Subcutaneous abdominal adipose tissue (tissue), 5 donors: ENCODE data around the gene CLN5.

Experiments
- H3K27ac ChIP-seq: one replicate; pipeline ENCODE4 v1.7.0; 2013; ENCODE audit warnings: low read depth, mild to moderate bottlenecking, inconsistent platforms, low read length, moderate library complexity
- H3K27me3 ChIP-seq, 5 donors: one replicate each; pipeline ENCODE4 v1.7.0; 2013; ENCODE audit warnings: low read length in 5 of 5, inconsistent platforms in 1 of 5; ENCODE audit not compliant: control insufficient read depth in 5 of 5, insufficient read depth in 4 of 5
- H3K36me3 ChIP-seq, 5 donors: one replicate each; pipeline ENCODE4 v1.7.0; 2013; ENCODE audit warnings: low read length in 5 of 5; ENCODE audit not compliant: control insufficient read depth in 5 of 5, insufficient read depth in 5 of 5
- H3K4me1 ChIP-seq, 5 donors: one replicate each; pipeline ENCODE4 v1.7.0; 2013; ENCODE audit warnings: low read length in 5 of 5, mild to moderate bottlenecking in 3 of 5, moderate library complexity in 1 of 5; ENCODE audit not compliant: control insufficient read depth in 5 of 5, insufficient read depth in 5 of 5
- H3K4me3 ChIP-seq, 5 donors: one replicate each; pipeline ENCODE4 v1.7.0; 2013; ENCODE audit warnings: low read length in 5 of 5, low read depth in 1 of 5
- H3K9ac ChIP-seq, 5 donors: one replicate each; pipeline ENCODE4 v1.7.0; 2013; ENCODE audit warnings: low read length in 5 of 5, mild to moderate bottlenecking in 4 of 5, moderate library complexity in 3 of 5
- H3K9me3 ChIP-seq, 5 donors: one replicate each; pipeline ENCODE4 v1.7.0; 2013; ENCODE audit warnings: low read length in 5 of 5; ENCODE audit not compliant: control insufficient read depth in 5 of 5
- donor health status: healthy.
- donor health status: healthy.
- donor health status: healthy.
- donor health status: healthy.
- donor health status: healthy.

CLN5 gene

DNA sequence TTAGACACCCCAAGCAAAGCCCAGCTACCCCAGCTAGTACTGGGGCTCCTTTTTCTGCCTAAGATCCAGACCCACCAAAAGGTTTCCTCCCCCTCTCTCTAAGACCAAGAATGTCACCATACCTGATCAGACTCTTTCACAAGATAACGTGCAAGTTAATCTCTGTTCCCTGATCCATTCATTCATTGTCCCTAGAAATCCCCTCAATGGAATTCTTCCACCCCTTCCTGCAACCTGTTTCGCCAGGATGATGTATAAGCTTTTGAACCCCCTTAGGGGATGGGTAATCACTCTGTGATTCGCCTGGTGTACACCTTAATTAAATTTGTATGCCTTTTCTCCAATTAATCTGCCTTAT lies 17.3 kb upstream of the CLN5 start:
- Histone ChIP-seq H3K27ac (no peak overlapping the region), H3K4me3 (no peak overlapping the region), H3K4me1 (peaks cover 0 to 5% (median under 1%) of the 10 kb centered on the region in 5 donors), H3K9me3 (no peaks in the 10 kb centered on the region), H3K9ac (no peak overlapping the region), H3K36me3 (no peaks in the 10 kb centered on the region), H3K27me3 (peaks cover 0 to 5% (median 3%) of the 10 kb centered on the region in 5 donors)

DNA sequence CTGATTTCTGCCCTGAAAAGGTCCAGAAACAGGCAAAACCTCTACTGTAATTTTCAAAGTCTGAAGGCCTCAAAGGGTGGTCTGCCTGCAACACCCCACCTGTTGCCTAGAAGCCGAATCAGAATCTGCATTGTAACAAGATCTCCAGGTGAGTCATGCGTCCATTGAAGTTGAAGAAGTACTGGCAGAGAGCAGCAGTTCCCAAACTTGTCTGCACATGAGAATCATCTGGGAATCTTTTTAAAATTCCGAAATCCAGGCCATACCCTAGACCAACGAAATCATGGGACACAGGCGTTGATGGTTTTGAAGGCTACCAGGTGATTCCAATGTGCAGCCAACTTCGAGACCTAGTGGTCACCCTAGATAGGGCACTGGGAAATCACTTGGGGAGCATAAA lies 16.0 kb upstream of the CLN5 start:
- H3K4me1 ChIP-seq: peaks cover 0 to 9% (median 7%) of the 10 kb centered on the region in 5 donors
- no peaks in the 10 kb centered on the region for H3K9me3 ChIP-seq

DNA sequence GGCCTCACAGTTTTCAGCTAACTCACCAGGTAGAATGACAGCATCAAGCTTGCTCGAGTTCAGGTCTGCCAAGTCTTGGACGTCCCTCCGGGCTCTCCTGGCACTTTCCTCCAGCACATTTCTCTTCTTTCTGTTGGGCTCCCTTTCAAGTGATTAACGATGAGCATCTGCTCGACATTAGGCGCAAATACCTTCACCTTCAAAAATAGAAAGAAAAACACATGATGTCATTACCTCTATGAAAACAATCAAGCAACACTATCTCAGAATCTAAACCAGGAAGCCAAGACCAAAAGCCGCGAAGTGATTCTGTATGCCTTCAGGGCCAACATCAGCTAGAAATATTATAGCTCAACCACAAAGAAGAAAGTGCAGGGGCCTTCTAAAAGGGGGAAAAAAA lies 15.4 kb upstream of the CLN5 start:
- Histone ChIP-seq H3K36me3 (no peaks in the 10 kb centered on the region), H3K9me3 (no peaks in the 10 kb centered on the region)

More for the DNA sequence above, 16.0 kb upstream of the CLN5 start:
- Histone ChIP-seq H3K27ac (no peak overlapping the region), H3K36me3 (no peaks in the 10 kb centered on the region), H3K4me3 (no peak overlapping the region), H3K27me3 (peaks cover 0 to 5% (median 3%) of the 10 kb centered on the region in 5 donors), H3K9ac (no peak overlapping the region)

DNA sequence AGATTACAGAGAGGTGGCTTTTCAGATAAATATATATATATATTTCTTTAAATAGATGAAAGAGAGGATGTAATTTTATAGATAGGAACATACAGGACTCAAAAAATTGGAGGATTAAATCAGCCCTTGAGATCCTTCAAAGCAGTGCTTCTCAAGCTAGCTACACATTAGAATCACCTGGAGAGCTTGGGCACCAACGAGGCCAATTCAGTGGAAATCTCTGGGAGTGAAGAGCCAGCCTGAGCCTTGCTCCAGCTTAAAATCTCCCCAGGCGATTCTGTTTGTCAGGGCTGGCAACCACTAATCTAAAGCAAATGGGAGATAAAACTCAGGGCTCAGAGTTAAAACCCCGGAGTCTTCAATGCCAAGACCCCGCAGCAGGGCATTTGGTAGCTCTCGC lies 15.0 kb upstream of the CLN5 start:
- H3K36me3 ChIP-seq: no peaks in the 10 kb centered on the region
- no peak overlapping the region for H3K4me3 ChIP-seq
- peaks cover 0 to 5% (median 3%) of the 10 kb centered on the region in 5 donors for H3K27me3 ChIP-seq
- H3K4me1 ChIP-seq: peaks cover 0 to 9% (median 7%) of the 10 kb centered on the region in 5 donors
- no peak overlapping the region for H3K27ac ChIP-seq
- no peaks in the 10 kb centered on the region for H3K9me3 ChIP-seq
- H3K9ac ChIP-seq: no peak overlapping the region

More for the DNA sequence above, 15.4 kb upstream of the CLN5 start:
- H3K27ac ChIP-seq: no peak overlapping the region
- peaks cover 0 to 9% (median 7%) of the 10 kb centered on the region in 5 donors for H3K4me1 ChIP-seq
- H3K9ac ChIP-seq: no peak overlapping the region
- H3K4me3 ChIP-seq: no peak overlapping the region
- peaks cover 0 to 5% (median 3%) of the 10 kb centered on the region in 5 donors for H3K27me3 ChIP-seq

DNA sequence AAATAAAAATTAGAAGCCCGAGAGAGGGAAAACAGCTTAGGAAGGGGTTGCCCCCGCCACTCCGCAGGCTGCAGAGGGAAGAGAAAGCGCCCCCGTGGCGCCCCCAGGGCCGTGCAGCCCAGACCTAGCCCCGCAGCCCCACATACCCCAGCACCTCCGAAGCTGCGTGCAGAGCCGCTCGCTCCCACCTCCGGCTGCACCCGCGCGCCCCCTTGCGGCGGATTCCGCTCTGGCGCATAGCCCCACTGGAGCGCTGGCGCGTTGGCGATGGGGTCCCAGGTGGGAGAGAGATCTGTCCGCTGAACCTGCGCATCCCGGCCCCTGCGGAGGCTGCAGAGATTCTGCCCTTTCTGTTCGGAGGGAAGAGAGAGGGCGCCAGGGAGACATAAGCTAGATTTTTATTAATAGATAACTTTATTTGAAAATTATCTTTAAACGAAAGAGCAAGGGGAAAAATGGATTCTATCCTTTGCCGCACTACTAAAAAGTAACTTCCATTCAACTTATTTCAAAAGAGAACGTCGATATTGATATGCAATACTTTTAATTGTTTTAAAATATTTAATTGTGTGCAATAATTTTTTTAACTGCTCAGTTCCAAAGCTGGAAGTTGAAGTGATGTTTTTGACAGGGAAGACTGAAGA lies 11.7 kb upstream of the CLN5 start:
- Histone ChIP-seq H3K9me3 (no peaks in the 10 kb centered on the region), H3K4me1 (peaks cover 0 to 9% (median 4%) of the 10 kb centered on the region in 5 donors), H3K4me3 (peak overlapping the region in 3 of 5 donors; percentile 40 to 52 (median 47)), H3K27me3 (peaks cover 0 to 4% (median 2%) of the 10 kb centered on the region in 5 donors), H3K36me3 (no peaks in the 10 kb centered on the region), H3K9ac (no peak overlapping the region), H3K27ac (no peak overlapping the region)

DNA sequence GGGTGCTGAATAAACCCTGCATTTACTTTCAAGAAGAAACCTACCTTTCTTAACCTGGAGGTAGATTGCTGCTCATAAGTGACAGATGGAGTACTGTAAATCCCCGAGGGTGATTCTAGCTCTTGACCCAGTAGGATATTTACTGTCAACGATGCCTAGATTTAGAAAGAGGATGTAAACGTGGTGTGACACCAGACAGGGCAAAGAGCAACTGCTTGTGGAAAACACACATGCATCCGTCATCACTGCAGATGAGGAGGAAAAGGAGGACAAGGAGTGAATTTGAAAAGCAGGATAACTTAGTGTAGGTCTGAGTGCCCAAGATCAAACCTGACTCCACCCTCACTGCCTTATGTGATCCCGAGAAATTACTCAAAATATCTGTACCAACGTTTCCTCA lies 9.8 kb upstream of the CLN5 start:
- H3K27ac ChIP-seq: no peak overlapping the region
- H3K9ac ChIP-seq: no peak overlapping the region
- no peaks in the 10 kb centered on the region for H3K36me3 ChIP-seq
- H3K27me3 ChIP-seq: peaks cover 0 to 2% (median 0%) of the 10 kb centered on the region in 5 donors
- no peak overlapping the region for H3K4me3 ChIP-seq
- H3K9me3 ChIP-seq: no peaks in the 10 kb centered on the region
- peaks cover 0 to 9% (median 4%) of the 10 kb centered on the region in 5 donors for H3K4me1 ChIP-seq

DNA sequence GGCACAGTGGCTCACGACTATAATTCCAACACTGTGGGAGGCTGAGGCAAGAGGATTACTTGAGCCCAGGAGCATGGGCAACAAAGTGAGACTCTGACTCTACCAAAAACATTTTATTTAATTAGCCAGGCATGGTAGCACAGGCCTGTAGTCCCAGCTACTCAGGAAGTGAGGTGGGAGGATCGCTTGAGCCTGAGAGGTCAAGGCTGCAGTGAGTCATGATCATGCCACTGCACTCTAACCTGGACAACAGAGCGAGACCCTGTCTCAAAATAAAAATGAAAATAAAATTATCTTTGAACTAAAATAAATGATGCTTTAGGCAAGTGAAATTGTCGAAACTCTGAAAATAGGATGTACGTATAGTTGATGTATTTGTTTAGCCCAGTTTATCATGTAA lies 8.2 kb upstream of the CLN5 start:
- no peak overlapping the region for H3K27ac ChIP-seq
- no peaks in the 10 kb centered on the region for H3K9me3 ChIP-seq
- no peak overlapping the region for H3K9ac ChIP-seq
- no peak overlapping the region for H3K4me3 ChIP-seq
- no peaks in the 10 kb centered on the region for H3K27me3 ChIP-seq
- peaks cover 0 to 9% (median 4%) of the 10 kb centered on the region in 5 donors for H3K4me1 ChIP-seq
- no peaks in the 10 kb centered on the region for H3K36me3 ChIP-seq

DNA sequence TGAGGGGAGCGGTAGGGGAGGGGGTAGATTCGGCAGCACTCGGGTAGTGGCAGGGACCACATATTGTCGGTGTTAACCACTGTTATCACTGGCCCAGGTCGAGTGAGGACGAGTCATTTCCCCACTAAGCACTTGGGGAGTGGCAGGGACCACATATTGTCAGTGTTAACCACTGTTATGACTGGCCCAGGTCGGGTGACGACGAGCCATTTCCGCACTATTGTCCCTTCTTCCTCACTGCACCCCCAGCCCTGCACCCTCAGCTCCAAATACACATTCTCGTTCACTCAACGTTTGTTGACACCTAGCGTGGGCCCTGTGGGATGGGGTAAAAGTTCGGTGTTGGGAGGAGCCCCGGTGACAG lies 467 bp upstream of the CLN5 start:
- Histone ChIP-seq H3K36me3 (peaks cover 4 to 10% (median 5%) of the 10 kb centered on the region in 5 donors), H3K9me3 (no peaks in the 10 kb centered on the region), H3K4me3 (peak overlapping the region; percentile 75 to 87 (median 81)), H3K27me3 (no peaks in the 10 kb centered on the region), H3K4me1 (peaks cover 0 to 17% (median 15%) of the 10 kb centered on the region in 5 donors), H3K9ac (peak overlapping the region in 4 of 5 donors; percentile 71 to 82 (median 74)), H3K27ac (peak overlapping the region; percentile 87)

DNA sequence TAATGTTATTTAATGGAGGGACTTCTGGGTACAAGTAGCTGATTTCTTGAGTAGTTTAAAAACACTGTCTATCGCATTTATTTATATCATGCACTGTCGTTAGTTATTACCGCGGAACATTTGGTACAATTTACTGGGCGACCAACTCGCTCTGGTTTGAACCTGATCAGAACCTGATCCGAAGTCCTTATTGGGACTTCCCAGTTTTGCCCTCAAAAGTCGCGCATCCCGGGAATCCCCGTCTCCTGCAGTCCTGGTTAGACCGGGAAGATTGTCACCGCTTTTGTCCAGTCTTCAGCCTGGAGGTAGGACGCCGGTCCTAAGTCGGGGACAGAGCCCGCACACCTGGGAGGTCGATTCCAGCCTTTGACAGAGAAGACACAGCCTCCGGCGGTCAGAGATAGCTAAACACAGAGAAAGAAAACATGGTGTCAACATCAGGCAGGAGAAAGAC lies 694 bp downstream of the CLN5 start:
- Histone ChIP-seq H3K4me3 (peak overlapping the region; percentile 75 to 90 (median 81)), H3K4me1 (peaks cover 0 to 17% (median 15%) of the 10 kb centered on the region in 5 donors), H3K27ac (peak overlapping the region; percentile 87), H3K36me3 (peaks cover 4 to 12% (median 5%) of the 10 kb centered on the region in 5 donors), H3K9me3 (no peaks in the 10 kb centered on the region), H3K27me3 (no peaks in the 10 kb centered on the region), H3K9ac (peak overlapping the region; percentile 49 to 91 (median 73))

DNA sequence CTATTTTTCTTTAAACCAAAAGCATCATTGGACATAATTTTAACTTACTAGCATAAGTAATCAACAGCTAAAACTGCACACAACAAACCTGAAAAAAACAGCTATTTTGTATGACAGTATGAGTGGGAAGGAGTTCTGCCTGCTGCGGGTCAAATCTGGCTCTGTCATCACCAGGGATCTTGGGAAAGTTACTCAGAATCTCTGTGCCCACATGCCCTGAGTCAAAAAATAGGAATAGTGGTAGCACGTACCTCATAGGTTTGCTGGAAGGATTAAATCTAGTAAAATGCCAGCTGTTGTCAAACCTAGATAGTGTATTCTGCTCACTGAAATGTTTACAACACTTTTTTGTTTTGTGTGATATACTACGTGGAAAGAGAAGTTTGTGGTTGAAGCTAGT lies 1.1 kb downstream of the CLN5 start:
- H3K9ac ChIP-seq: peak overlapping the region in 4 of 5 donors; percentile 71 to 91 (median 74)
- H3K9me3 ChIP-seq: no peaks in the 10 kb centered on the region
- peak overlapping the region; percentile 87 for H3K27ac ChIP-seq
- H3K4me3 ChIP-seq: peak overlapping the region; percentile 75 to 90 (median 81)
- H3K27me3 ChIP-seq: no peaks in the 10 kb centered on the region
- H3K36me3 ChIP-seq: peaks cover 5 to 14% (median 5%) of the 10 kb centered on the region in 5 donors
- peaks cover 0 to 17% (median 15%) of the 10 kb centered on the region in 5 donors for H3K4me1 ChIP-seq
